Loucy (cell line): ENCODE measurements around the gene CPVL.

Source experiments
- EZH2phosphoT487 ChIP-seq: fragments of 200-600 bp; IDR thresholded peaks from 2 replicates; pipeline ENCODE4 v1.6.1; 2018; ENCODE audit warnings: antibody characterized with exemption, mild to moderate bottlenecking, moderate library complexity, borderline replicate concordance
- TF ChIP-seq, protein P1 (sequence below): fragments of 200-600 bp; sonication (generic); conservative IDR thresholded peaks from 2 replicates; pipeline ENCODE4 v1.5.1; 2014; ENCODE audit warnings: mild to moderate bottlenecking, antibody characterized with exemption, low read length

GRCh38 chr7:29192323-29192722, 46.0 kb upstream of the CPVL start:
- TF ChIP-seq, protein P1, sequence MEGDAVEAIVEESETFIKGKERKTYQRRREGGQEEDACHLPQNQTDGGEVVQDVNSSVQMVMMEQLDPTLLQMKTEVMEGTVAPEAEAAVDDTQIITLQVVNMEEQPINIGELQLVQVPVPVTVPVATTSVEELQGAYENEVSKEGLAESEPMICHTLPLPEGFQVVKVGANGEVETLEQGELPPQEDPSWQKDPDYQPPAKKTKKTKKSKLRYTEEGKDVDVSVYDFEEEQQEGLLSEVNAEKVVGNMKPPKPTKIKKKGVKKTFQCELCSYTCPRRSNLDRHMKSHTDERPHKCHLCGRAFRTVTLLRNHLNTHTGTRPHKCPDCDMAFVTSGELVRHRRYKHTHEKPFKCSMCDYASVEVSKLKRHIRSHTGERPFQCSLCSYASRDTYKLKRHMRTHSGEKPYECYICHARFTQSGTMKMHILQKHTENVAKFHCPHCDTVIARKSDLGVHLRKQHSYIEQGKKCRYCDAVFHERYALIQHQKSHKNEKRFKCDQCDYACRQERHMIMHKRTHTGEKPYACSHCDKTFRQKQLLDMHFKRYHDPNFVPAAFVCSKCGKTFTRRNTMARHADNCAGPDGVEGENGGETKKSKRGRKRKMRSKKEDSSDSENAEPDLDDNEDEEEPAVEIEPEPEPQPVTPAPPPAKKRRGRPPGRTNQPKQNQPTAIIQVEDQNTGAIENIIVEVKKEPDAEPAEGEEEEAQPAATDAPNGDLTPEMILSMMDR: no peak
- no peak for TF ChIP-seq EZH2phosphoT487
